OCI-LY7 (cell line): ENCODE results near the gene GALNT17. TPM values are rescaled to one million over a fixed set of nuclear protein-coding genes. Genes with fewer than 3 reads are reported as not detected.

ENCODE experiments used
- BruUV-seq: library from RNA; stranded (reverse); fragments of 400-500 nt; replicated peaks from 2 replicates; lab custom pipeline; 2021; lab: Mats Ljungman, UMichigan
- CTCF ChIA-PET: fragments of 300-600 bp; sonication (Branson Sonifier 250); formaldehyde crosslinking; loops from one replicate; lab custom pipeline; 2022; ENCODE audit warnings: antibody characterized with exemption; ENCODE audit not compliant: unreplicated experiment; lab: Charles Lee
- POLR2A ChIA-PET: fragments of 300-600 bp; sonication (Branson Sonifier 250); formaldehyde crosslinking; loops from one replicate; lab custom pipeline; 2022; ENCODE audit warnings: antibody characterized with exemption; lab: Charles Lee
- DNase-seq: peaks from one replicate; pipeline ENCODE4 v3.0.0-alpha.2; 2015; ENCODE audit warnings: low spot score
- H2AFZ ChIP-seq: fragments of 200-600 bp; sonication (generic), shearing (Covaris generic); 2 replicates; pipeline ENCODE4 v1.6.1; 2014; ENCODE audit warnings: mild to moderate bottlenecking, antibody characterized with exemption, low read length, moderate library complexity
- H3K27ac ChIP-seq: fragments of 200-600 bp; sonication (generic); 2 replicates; pipeline ENCODE4 v1.5.1; 2014; ENCODE audit warnings: mixed run types, low read depth, mild to moderate bottlenecking, moderate library complexity, low read length, inconsistent platforms; ENCODE audit not compliant: poor library complexity, severe bottlenecking
- H3K36me3 ChIP-seq: fragments of 200-600 bp; sonication (generic); 2 replicates; pipeline ENCODE4 v1.6.1; 2014; ENCODE audit warnings: mild to moderate bottlenecking, antibody characterized with exemption, low read length, moderate library complexity, mixed read lengths; ENCODE audit not compliant: insufficient read depth
- H3K4me1 ChIP-seq: fragments of 200-600 bp; sonication (generic); 2 replicates; pipeline ENCODE4 v1.5.1; 2014; ENCODE audit warnings: mild to moderate bottlenecking, low read length; ENCODE audit not compliant: insufficient read depth, poor library complexity, severe bottlenecking
- H3K4me2 ChIP-seq: fragments of 200-600 bp; sonication (generic); 2 replicates; pipeline ENCODE4 v1.6.1; 2014; ENCODE audit warnings: mild to moderate bottlenecking, low read length
- H3K4me3 ChIP-seq: fragments of 200-600 bp; sonication (generic); 2 replicates; pipeline ENCODE4 v1.5.1; 2014; ENCODE audit warnings: mild to moderate bottlenecking, low read depth, low read length; ENCODE audit not compliant: poor library complexity, severe bottlenecking
- H3K79me2 ChIP-seq: fragments of 200-600 bp; sonication (generic); 2 replicates; pipeline ENCODE4 v1.6.1; 2016; ENCODE audit warnings: low read depth, mild to moderate bottlenecking, low read length, moderate library complexity, mixed read lengths; ENCODE audit not compliant: insufficient read depth
- H3K9me2 ChIP-seq: fragments of 200-600 bp; sonication (generic); 2 replicates; pipeline ENCODE4 v1.6.1; 2016; ENCODE audit warnings: mild to moderate bottlenecking, low read length, mixed read lengths; ENCODE audit not compliant: insufficient read depth
- H3K9me3 ChIP-seq: fragments of 200-600 bp; sonication (generic); 2 replicates; pipeline ENCODE4 v1.6.1; 2014; ENCODE audit warnings: mild to moderate bottlenecking, mixed run types, low read length, mixed read lengths
- H4K20me1 ChIP-seq: fragments of 200-600 bp; sonication (generic); 2 replicates; pipeline ENCODE4 v1.6.1; 2014; ENCODE audit warnings: mild to moderate bottlenecking, antibody characterized with exemption, low read length, moderate library complexity, mixed read lengths; ENCODE audit not compliant: insufficient read depth
- CTCF ChIP-seq: fragments of 200-600 bp; sonication (generic); conservative IDR thresholded peaks from 2 replicates; pipeline ENCODE4 v1.5.1; 2014; ENCODE audit warnings: mild to moderate bottlenecking, antibody characterized with exemption, low read length, moderate library complexity, mixed read lengths
- EZH2phosphoT487 ChIP-seq: fragments of 200-600 bp; sonication (generic); IDR thresholded peaks from 2 replicates; pipeline ENCODE4 v1.6.1; 2018; ENCODE audit warnings: low read depth, borderline replicate concordance, mild to moderate bottlenecking, mixed run types, antibody characterized with exemption, low read length, moderate library complexity, mixed read lengths
- intact Hi-C: fragments of 100-400 bp; cut with micrococcal nuclease; formaldehyde crosslinking; loops from one replicate; pipeline ENCODE4 v1.10.0; 2022; ENCODE audit not compliant: unreplicated experiment
- total RNA-seq, 2 experiments: library from RNA; depleted of rRNA in 1 of 2; stranded (reverse); fragments of >200 nt in 1 of 2; shearing (Covaris generic) in 1 of 2; gene quantifications; 2 replicates each; pipeline ENCODE4 v1.2.3, GENCODE V29; 2014 to 2022

Gene GALNT17
- total RNA-seq, 2 experiments from 2014 or later: not detected

- intact Hi-C loops: no loop called here
- Histone ChIP-seq H3K9me2 (no peaks in the 10 kb centered on the region), H3K79me2 (no peaks in the 10 kb centered on the region), H3K9me3 (no peaks in the 10 kb centered on the region), H2AFZ (no peak overlapping the region), H3K27ac (no peak overlapping the region), H3K4me2 (no peak overlapping the region), H3K4me1 (no peaks in the 10 kb centered on the region), H3K4me3 (no peak overlapping the region), H3K36me3 (no peaks in the 10 kb centered on the region), H4K20me1 (no peaks in the 10 kb centered on the region)
- CTCF ChIA-PET: no interaction called here
- POLR2A ChIA-PET: no interaction called here
- no peak for TF ChIP-seq CTCF
- TF ChIP-seq EZH2phosphoT487: no peak
- no peak for DNase-seq
- no TSS peak for BruUV-seq
Measured at GRCh38 chr7:71705217-71705616, 573.3 kb downstream of the GALNT17 start.

GRCh38 chr7:71705901-71706596, 574.1 kb downstream of the GALNT17 start:
- Histone ChIP-seq H2AFZ (no peak overlapping the region), H3K4me1 (no peaks in the 10 kb centered on the region), H3K9me3 (no peaks in the 10 kb centered on the region), H3K79me2 (no peaks in the 10 kb centered on the region), H3K27ac (no peak overlapping the region), H3K9me2 (no peaks in the 10 kb centered on the region), H3K4me2 (no peak overlapping the region), H4K20me1 (no peaks in the 10 kb centered on the region), H3K36me3 (no peaks in the 10 kb centered on the region), H3K4me3 (no peak overlapping the region)
- TF ChIP-seq CTCF (no peak), EZH2phosphoT487 (no peak)
- DNase-seq: no peak
- ChIA-PET CTCF (no interaction called here), POLR2A (interaction anchor here (0.5 kb wide), 1 partner anchor 21 kb away, joined by 3 read pairs; no protein-coding TSS in a partner anchor)
- no TSS peak for BruUV-seq
- intact Hi-C loops: no loop called here

DNA sequence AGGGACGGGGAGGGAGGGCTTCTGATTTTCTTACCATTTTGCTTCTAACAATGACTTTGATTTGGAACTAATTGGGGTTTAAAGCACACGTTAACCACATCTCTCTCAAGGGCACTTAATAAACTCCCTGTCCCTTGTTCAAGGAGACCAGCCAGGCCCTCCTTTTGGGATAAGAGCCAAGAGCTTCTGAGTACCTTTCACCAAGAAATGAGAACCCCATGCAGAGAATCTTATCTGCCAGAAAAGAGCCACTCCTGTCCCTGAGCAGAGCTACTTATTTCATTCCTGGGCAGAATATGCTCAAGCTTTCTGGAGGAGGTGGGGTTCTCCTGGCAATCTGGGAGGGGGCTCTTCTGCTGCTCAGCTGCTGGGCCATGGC, 574.6 kb downstream of the GALNT17 start:
- H4K20me1 ChIP-seq: no peaks in the 10 kb centered on the region
- H3K9me2 ChIP-seq: no peaks in the 10 kb centered on the region
- BruUV-seq: no TSS peak
- DNase-seq: no peak
- no peak overlapping the region for H2AFZ ChIP-seq
- no peak overlapping the region for H3K4me3 ChIP-seq
- no peak overlapping the region for H3K4me2 ChIP-seq
- H3K27ac ChIP-seq: no peak overlapping the region
- ChIA-PET CTCF (no interaction called here), POLR2A (interaction anchor here (0.5 kb wide), 1 partner anchor 21 kb away, joined by 3 read pairs; no protein-coding TSS in a partner anchor)
- no peaks in the 10 kb centered on the region for H3K79me2 ChIP-seq
- no peaks in the 10 kb centered on the region for H3K36me3 ChIP-seq
- H3K9me3 ChIP-seq: no peaks in the 10 kb centered on the region
- intact Hi-C loops: no loop called here
- H3K4me1 ChIP-seq: no peaks in the 10 kb centered on the region
- TF ChIP-seq CTCF: no peak
- no peak for TF ChIP-seq EZH2phosphoT487
